Measurements from ENCODE around the gene MACROD2.

GRCh38 chr20:14845199-14846160, 850.2 kb downstream of the MACROD2 start:
- TF ChIP-seq POLR2A (IDR thresholded peaks at IDR 0.05), result no peak
- TF ChIP-seq, protein P1, sequence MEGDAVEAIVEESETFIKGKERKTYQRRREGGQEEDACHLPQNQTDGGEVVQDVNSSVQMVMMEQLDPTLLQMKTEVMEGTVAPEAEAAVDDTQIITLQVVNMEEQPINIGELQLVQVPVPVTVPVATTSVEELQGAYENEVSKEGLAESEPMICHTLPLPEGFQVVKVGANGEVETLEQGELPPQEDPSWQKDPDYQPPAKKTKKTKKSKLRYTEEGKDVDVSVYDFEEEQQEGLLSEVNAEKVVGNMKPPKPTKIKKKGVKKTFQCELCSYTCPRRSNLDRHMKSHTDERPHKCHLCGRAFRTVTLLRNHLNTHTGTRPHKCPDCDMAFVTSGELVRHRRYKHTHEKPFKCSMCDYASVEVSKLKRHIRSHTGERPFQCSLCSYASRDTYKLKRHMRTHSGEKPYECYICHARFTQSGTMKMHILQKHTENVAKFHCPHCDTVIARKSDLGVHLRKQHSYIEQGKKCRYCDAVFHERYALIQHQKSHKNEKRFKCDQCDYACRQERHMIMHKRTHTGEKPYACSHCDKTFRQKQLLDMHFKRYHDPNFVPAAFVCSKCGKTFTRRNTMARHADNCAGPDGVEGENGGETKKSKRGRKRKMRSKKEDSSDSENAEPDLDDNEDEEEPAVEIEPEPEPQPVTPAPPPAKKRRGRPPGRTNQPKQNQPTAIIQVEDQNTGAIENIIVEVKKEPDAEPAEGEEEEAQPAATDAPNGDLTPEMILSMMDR (IDR thresholded peaks at IDR 0.05), result no peak
- no peak for TF ChIP-seq EP300 (IDR thresholded peaks at IDR 0.05; ENCODE audit: low read depth)
